Femur (tissue), 1 donor: Measurements from ENCODE around the gene OCA2.

Experiments
- DNase-seq: peaks from one replicate; pipeline ENCODE4 v3.0.0-alpha.2; 2017

The OCA2 gene

GRCh38 chr15:28103831-28104230 lies 4.7 kb upstream of the OCA2 start:
- no peak for DNase-seq

GRCh38 chr15:28101983-28102441 lies 2.9 kb upstream of the OCA2 start:
- no peak for DNase-seq

- DNase-seq: no peak
Observed at GRCh38 chr15:28101201-28101600, 2.1 kb upstream of the OCA2 start.

- DNase-seq: no peak
Observed at GRCh38 chr15:28100516-28101195, 1.5 kb upstream of the OCA2 start.

GRCh38 chr15:28099555-28100140 lies 533 bp upstream of the OCA2 start:
- no peak for DNase-seq

GRCh38 chr15:28098360-28098765 lies 752 bp downstream of the OCA2 start:
- DNase-seq: no peak

- DNase-seq: no peak
Observed at GRCh38 chr15:28097656-28098359, 1.3 kb downstream of the OCA2 start.

- DNase-seq: no peak
Observed at GRCh38 chr15:28096670-28097431, 2.3 kb downstream of the OCA2 start.

- no peak for DNase-seq
Observed at GRCh38 chr15:28096411-28096669, 2.8 kb downstream of the OCA2 start.

GRCh38 chr15:28094732-28095521 lies 4.2 kb downstream of the OCA2 start:
- DNase-seq: no peak

- no peak for DNase-seq
Observed at GRCh38 chr15:28093752-28094535, 5.2 kb downstream of the OCA2 start.

GRCh38 chr15:28091313-28091712 lies 7.8 kb downstream of the OCA2 start:
- DNase-seq: no peak

GRCh38 chr15:28086175-28086703 lies 12.9 kb downstream of the OCA2 start:
- DNase-seq: no peak

- DNase-seq: no peak
Observed at GRCh38 chr15:28085489-28086174, 13.5 kb downstream of the OCA2 start.

GRCh38 chr15:28084547-28084946 lies 14.6 kb downstream of the OCA2 start:
- DNase-seq: no peak

- no peak for DNase-seq
Observed at GRCh38 chr15:28082891-28083684, 16.0 kb downstream of the OCA2 start.

- DNase-seq: no peak
Observed at GRCh38 chr15:28081594-28081993, 17.5 kb downstream of the OCA2 start.

- DNase-seq: no peak
Observed at GRCh38 chr15:28080386-28080785, 18.7 kb downstream of the OCA2 start.

- DNase-seq: no peak
Observed at GRCh38 chr15:28079313-28079969, 19.7 kb downstream of the OCA2 start.
